CD4-positive, alpha-beta T cell treated with Interleukin-15 for 1 hour (primary cell): ENCODE measurements around the gene TSKU.
"Not testable (repeated sequence)": the region's sequence is repeated elsewhere in the genome, so short reads cannot be mapped to it uniquely, and the experiment has no call there.

Source experiments
- DNase-seq: peaks from one replicate; pipeline ENCODE4 v3.0.0-alpha.2; 2020

The TSKU gene

GRCh38 chr11:76789443-76789719 is 6.2 kb downstream of the TSKU start:
- DNase-seq = no peak

GRCh38 chr11:76790251-76790650 is 7.1 kb downstream of the TSKU start:
- no peak for DNase-seq

- DNase-seq = not testable (repeated sequence)
Measured at GRCh38 chr11:76791002-76791770, 8.0 kb downstream of the TSKU start.

GRCh38 chr11:76791861-76792260 is 8.7 kb downstream of the TSKU start:
- DNase-seq = no peak

GRCh38 chr11:76792505-76793264 is 9.5 kb downstream of the TSKU start:
- DNase-seq = no peak

- DNase-seq = no peak
Measured at GRCh38 chr11:76793391-76794291, 10.5 kb downstream of the TSKU start.

- DNase-seq = no peak
Measured at GRCh38 chr11:76794371-76795289, 11.5 kb downstream of the TSKU start.

- no peak for DNase-seq
Measured at GRCh38 chr11:76795290-76795935, 12.3 kb downstream of the TSKU start.

GRCh38 chr11:76795936-76796441 is 12.8 kb downstream of the TSKU start:
- DNase-seq = no peak

- DNase-seq = no peak
Measured at GRCh38 chr11:76796511-76797198, 13.5 kb downstream of the TSKU start.

- no peak for DNase-seq
Measured at GRCh38 chr11:76797341-76798201, 14.4 kb downstream of the TSKU start.

- DNase-seq = no peak
Measured at GRCh38 chr11:76798202-76798581, 15.0 kb downstream of the TSKU start.

GRCh38 chr11:76798671-76799065 is 15.5 kb downstream of the TSKU start:
- DNase-seq = no peak

- peak; percentile 78 for DNase-seq
Measured at GRCh38 chr11:76799066-76799804, 16.1 kb downstream of the TSKU start.

- DNase-seq = no peak
Measured at GRCh38 chr11:76800466-76801200, 17.5 kb downstream of the TSKU start.

GRCh38 chr11:76801225-76801624 is 18.1 kb downstream of the TSKU start:
- DNase-seq = no peak

GRCh38 chr11:76801736-76802135 is 18.6 kb downstream of the TSKU start:
- no peak for DNase-seq

GRCh38 chr11:76802151-76802550 is 19.0 kb downstream of the TSKU start:
- no peak for DNase-seq

- no peak for DNase-seq
Measured at GRCh38 chr11:76802621-76803020, 19.5 kb downstream of the TSKU start.
